Neural cell (in vitro differentiated cells): ENCODE measurements around the gene KRT82. TPM values are rescaled to one million over a fixed set of nuclear protein-coding genes. Genes with fewer than 3 reads are reported as not detected.

Experiments
- H2AFZ ChIP-seq: fragments of 200-600, 300-800 bp; sonication (generic), shearing (Covaris generic); 2 replicates; pipeline ENCODE4 v1.6.0; 2014; ENCODE audit warnings: low read depth, mild to moderate bottlenecking, antibody characterized with exemption, low read length, moderate library complexity
- H3F3A ChIP-seq: fragments of 200-600 bp; shearing (Covaris generic); 2 replicates; pipeline ENCODE4 v1.6.1; 2016; ENCODE audit warnings: mild to moderate bottlenecking, moderate library complexity, mixed read lengths, antibody characterized with exemption, low read length; ENCODE audit not compliant: insufficient read depth, poor library complexity, severe bottlenecking
- H3K27ac ChIP-seq: fragments of 200-600, 300-800 bp; sonication (generic), shearing (Covaris generic); 2 replicates; pipeline ENCODE4 v1.5.1; 2014; ENCODE audit warnings: mild to moderate bottlenecking, low read length, moderate library complexity
- H3K27me3 ChIP-seq: fragments of 300-800, 200-600 bp; sonication (generic), shearing (Covaris generic); 2 replicates; pipeline ENCODE4 v1.6.0; 2014; ENCODE audit warnings: mild to moderate bottlenecking, low read depth, low read length, moderate library complexity; ENCODE audit not compliant: insufficient read depth
- H3K36me3 ChIP-seq: fragments of 300-800, 200-600 bp; sonication (generic), shearing (Covaris generic); 2 replicates; pipeline ENCODE4 v1.5.1; 2014; ENCODE audit warnings: mild to moderate bottlenecking, antibody characterized with exemption, low read length, moderate library complexity; ENCODE audit not compliant: insufficient read depth
- H3K4me2 ChIP-seq: fragments of 300-800, 200-600 bp; sonication (generic), shearing (Covaris generic); 2 replicates; pipeline ENCODE4 v1.6.0; 2014; ENCODE audit warnings: mild to moderate bottlenecking, low read length
- H3K4me3 ChIP-seq: fragments of 300-800, 200-600 bp; sonication (generic), shearing (Covaris generic); 2 replicates; pipeline ENCODE4 v1.5.1; 2014; ENCODE audit warnings: mild to moderate bottlenecking, low read length, moderate library complexity
- H3K79me2 ChIP-seq: fragments of 200-600 bp; shearing (Covaris generic); replicated peaks from 2 replicates; pipeline ENCODE4 v1.6.0; 2014; ENCODE audit warnings: mild to moderate bottlenecking, low read length, moderate library complexity; ENCODE audit not compliant: insufficient read depth
- H3K9ac ChIP-seq: fragments of 300-800, 200-600 bp; sonication (generic), shearing (Covaris generic); 2 replicates; pipeline ENCODE4 v1.6.1; 2016; ENCODE audit warnings: mild to moderate bottlenecking, low read length, mixed read lengths
- H3K9me2 ChIP-seq: fragments of 200-600 bp; shearing (Covaris generic); 2 replicates; pipeline ENCODE4 v1.6.1; 2016; ENCODE audit warnings: mild to moderate bottlenecking, low read length, mixed read lengths; ENCODE audit not compliant: insufficient read depth
- H3K9me3 ChIP-seq: fragments of 200-600, 300-800 bp; sonication (generic), shearing (Covaris generic); 2 replicates; pipeline ENCODE4 v1.6.1; 2016; ENCODE audit warnings: mild to moderate bottlenecking, mixed run types, low read length, moderate library complexity, mixed read lengths
- H4K20me1 ChIP-seq: fragments of 200-600 bp; shearing (Covaris generic); 2 replicates; pipeline ENCODE4 v1.6.1; 2016; ENCODE audit warnings: mild to moderate bottlenecking, mixed run types; ENCODE audit not compliant: insufficient read depth
- EP300 ChIP-seq: fragments of 450-650 bp; conservative IDR thresholded peaks from 2 replicates; pipeline ENCODE4 v1.6.1; 2014; ENCODE audit warnings: antibody characterized with exemption, mild to moderate bottlenecking, moderate library complexity; ENCODE audit not compliant: poor library complexity, severe bottlenecking
- EZH2 ChIP-seq: fragments of 200-600, 300-800 bp; shearing (Covaris generic), sonication (generic); IDR thresholded peaks from 2 replicates; pipeline ENCODE4 v1.6.1; 2014; ENCODE audit warnings: antibody characterized with exemption, low read length, borderline replicate concordance, mild to moderate bottlenecking; ENCODE audit not compliant: insufficient read depth, poor library complexity, severe bottlenecking
- MXI1 ChIP-seq: fragments of 450-650 bp; conservative IDR thresholded peaks from 2 replicates; pipeline ENCODE4 v1.6.1; 2014; ENCODE audit warnings: antibody characterized with exemption, mild to moderate bottlenecking; ENCODE audit not compliant: poor library complexity, severe bottlenecking
- POLR2AphosphoS5 ChIP-seq: IDR thresholded peaks from 2 replicates; pipeline ENCODE4 v1.6.1; 2012
- RAD21 ChIP-seq: fragments of 450-650 bp; conservative IDR thresholded peaks from 2 replicates; pipeline ENCODE4 v1.6.1; 2014; ENCODE audit warnings: antibody characterized with exemption, mild to moderate bottlenecking, moderate library complexity
- SMC3 ChIP-seq: fragments of 450-650 bp; conservative IDR thresholded peaks from 2 replicates; pipeline ENCODE4 v1.6.1; 2014; ENCODE audit warnings: antibody characterized with exemption, mild to moderate bottlenecking, moderate library complexity; ENCODE audit not compliant: poor library complexity
- TAF1 ChIP-seq: IDR thresholded peaks from 2 replicates; pipeline ENCODE4 v1.6.1; 2012; ENCODE audit warnings: low read depth
- polyA plus RNA-seq: library from polyadenylated mRNA; depleted of rRNA; stranded (reverse); fragments of >200 nt; gene quantifications from 2 replicates; pipeline ENCODE4 v1.2.3, GENCODE V29; 2014
- TF ChIP-seq, protein P1 (sequence below): fragments of 450-650 bp; IDR thresholded peaks from 2 replicates; pipeline ENCODE4 v1.5.1; 2014; ENCODE audit warnings: antibody characterized with exemption, mild to moderate bottlenecking, moderate library complexity; ENCODE audit not compliant: poor library complexity, severe bottlenecking
- TF ChIP-seq, protein P2 (sequence below): IDR thresholded peaks from 2 replicates; pipeline ENCODE4 v1.6.1; 2012; ENCODE audit warnings: borderline replicate concordance

KRT82 gene
- polyA plus RNA-seq, 1 donor from 2014 or later, result not detected

DNA sequence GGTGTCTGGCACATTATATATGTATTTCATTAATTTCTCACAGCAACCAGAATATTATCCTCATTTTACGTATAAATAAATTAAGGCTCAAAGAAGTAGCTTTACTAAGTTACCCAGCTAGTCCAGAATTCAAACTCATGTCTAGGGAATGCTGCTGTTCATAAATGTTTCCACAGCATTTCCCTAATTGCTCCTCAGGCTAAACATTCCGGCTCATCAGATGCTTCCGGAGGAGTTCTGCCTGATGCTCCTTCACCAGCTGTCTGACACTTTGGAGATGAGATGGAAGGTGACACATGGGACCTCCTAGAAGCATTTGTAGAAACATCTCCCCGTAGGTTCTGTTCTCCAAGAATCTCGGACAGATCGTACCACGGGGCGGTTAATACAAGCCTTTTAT, 51.0 kb downstream of the KRT82 start:
- Histone ChIP-seq H3K4me2 (no peak overlapping the region), H2AFZ (no peak overlapping the region), H3K27ac (no peak overlapping the region), H3K27me3 (no peaks in the 10 kb centered on the region), H3K9me3 (no peaks in the 10 kb centered on the region), H3K79me2 (no peaks in the 10 kb centered on the region), H3K9ac (no peak overlapping the region), H3K4me3 (no peak overlapping the region), H3F3A (no peaks in the 10 kb centered on the region), H4K20me1 (no peaks in the 10 kb centered on the region), H3K9me2 (no peaks in the 10 kb centered on the region), H3K36me3 (no peaks in the 10 kb centered on the region)
- TF ChIP-seq TAF1, result no peak
- TF ChIP-seq EP300, result no peak
- no peak for TF ChIP-seq EZH2
- TF ChIP-seq, protein P1, sequence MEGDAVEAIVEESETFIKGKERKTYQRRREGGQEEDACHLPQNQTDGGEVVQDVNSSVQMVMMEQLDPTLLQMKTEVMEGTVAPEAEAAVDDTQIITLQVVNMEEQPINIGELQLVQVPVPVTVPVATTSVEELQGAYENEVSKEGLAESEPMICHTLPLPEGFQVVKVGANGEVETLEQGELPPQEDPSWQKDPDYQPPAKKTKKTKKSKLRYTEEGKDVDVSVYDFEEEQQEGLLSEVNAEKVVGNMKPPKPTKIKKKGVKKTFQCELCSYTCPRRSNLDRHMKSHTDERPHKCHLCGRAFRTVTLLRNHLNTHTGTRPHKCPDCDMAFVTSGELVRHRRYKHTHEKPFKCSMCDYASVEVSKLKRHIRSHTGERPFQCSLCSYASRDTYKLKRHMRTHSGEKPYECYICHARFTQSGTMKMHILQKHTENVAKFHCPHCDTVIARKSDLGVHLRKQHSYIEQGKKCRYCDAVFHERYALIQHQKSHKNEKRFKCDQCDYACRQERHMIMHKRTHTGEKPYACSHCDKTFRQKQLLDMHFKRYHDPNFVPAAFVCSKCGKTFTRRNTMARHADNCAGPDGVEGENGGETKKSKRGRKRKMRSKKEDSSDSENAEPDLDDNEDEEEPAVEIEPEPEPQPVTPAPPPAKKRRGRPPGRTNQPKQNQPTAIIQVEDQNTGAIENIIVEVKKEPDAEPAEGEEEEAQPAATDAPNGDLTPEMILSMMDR, result no peak
- no peak for TF ChIP-seq RAD21
- no peak for TF ChIP-seq POLR2AphosphoS5
- TF ChIP-seq MXI1, result no peak
- TF ChIP-seq, protein P2, sequence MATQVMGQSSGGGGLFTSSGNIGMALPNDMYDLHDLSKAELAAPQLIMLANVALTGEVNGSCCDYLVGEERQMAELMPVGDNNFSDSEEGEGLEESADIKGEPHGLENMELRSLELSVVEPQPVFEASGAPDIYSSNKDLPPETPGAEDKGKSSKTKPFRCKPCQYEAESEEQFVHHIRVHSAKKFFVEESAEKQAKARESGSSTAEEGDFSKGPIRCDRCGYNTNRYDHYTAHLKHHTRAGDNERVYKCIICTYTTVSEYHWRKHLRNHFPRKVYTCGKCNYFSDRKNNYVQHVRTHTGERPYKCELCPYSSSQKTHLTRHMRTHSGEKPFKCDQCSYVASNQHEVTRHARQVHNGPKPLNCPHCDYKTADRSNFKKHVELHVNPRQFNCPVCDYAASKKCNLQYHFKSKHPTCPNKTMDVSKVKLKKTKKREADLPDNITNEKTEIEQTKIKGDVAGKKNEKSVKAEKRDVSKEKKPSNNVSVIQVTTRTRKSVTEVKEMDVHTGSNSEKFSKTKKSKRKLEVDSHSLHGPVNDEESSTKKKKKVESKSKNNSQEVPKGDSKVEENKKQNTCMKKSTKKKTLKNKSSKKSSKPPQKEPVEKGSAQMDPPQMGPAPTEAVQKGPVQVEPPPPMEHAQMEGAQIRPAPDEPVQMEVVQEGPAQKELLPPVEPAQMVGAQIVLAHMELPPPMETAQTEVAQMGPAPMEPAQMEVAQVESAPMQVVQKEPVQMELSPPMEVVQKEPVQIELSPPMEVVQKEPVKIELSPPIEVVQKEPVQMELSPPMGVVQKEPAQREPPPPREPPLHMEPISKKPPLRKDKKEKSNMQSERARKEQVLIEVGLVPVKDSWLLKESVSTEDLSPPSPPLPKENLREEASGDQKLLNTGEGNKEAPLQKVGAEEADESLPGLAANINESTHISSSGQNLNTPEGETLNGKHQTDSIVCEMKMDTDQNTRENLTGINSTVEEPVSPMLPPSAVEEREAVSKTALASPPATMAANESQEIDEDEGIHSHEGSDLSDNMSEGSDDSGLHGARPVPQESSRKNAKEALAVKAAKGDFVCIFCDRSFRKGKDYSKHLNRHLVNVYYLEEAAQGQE, result no peak
- no peak for TF ChIP-seq SMC3

DNA sequence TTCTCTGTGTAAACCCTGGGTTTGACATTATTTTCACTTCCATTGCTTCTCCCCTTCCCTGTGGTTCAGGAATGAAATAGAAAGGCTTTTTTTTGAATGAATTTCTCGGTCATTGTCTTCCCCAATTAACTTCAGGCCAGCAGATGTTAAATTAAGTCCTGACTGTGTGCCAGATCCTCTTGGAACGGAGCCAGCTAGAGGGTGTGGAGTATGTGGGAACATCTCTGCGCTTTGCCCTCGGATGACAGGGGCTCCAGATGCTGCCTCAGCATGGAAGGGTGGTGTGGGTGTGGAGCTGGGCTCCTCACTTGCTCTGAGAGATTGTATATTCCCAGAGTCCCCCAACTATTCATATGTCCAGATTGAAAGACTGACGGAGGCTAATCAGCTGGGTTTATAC, 51.9 kb downstream of the KRT82 start:
- H3K9ac ChIP-seq, result no peak overlapping the region
- no peak overlapping the region for H3K4me3 ChIP-seq
- no peak overlapping the region for H2AFZ ChIP-seq
- H3K4me2 ChIP-seq, result no peak overlapping the region
- no peaks in the 10 kb centered on the region for H3K27me3 ChIP-seq
- no peaks in the 10 kb centered on the region for H4K20me1 ChIP-seq
- H3K9me2 ChIP-seq, result no peaks in the 10 kb centered on the region
- no peaks in the 10 kb centered on the region for H3K9me3 ChIP-seq
- H3K79me2 ChIP-seq, result no peaks in the 10 kb centered on the region
- no peak overlapping the region for H3K27ac ChIP-seq
- H3F3A ChIP-seq, result no peaks in the 10 kb centered on the region
- no peaks in the 10 kb centered on the region for H3K36me3 ChIP-seq
- TF ChIP-seq MXI1 (no peak), SMC3 (no peak), RAD21 (no peak), EZH2 (no peak), EP300 (no peak), POLR2AphosphoS5 (no peak), TAF1 (no peak)
- TF ChIP-seq, protein P2, result no peak
- TF ChIP-seq, protein P1, result no peak
